ENCODE results near the gene RETREG2.
"Not testable (repeated sequence)": the region's sequence is repeated elsewhere in the genome, so short reads cannot be mapped to it uniquely, and the experiment has no call there.

Gene RETREG2

GRCh38 chr2:219199470-219200211 lies 21.6 kb downstream of the RETREG2 start:
- no peak for TF ChIP-seq CTCF (IDR thresholded peaks at IDR 0.05; ENCODE audit: extremely low read depth, missing control alignments)
- no peak for DNase-seq (ENCODE audit: low spot score)

GRCh38 chr2:219200502-219201326 lies 22.6 kb downstream of the RETREG2 start:
- DNase-seq (ENCODE audit: low spot score): not testable (repeated sequence)

GRCh38 chr2:219201331-219201730 lies 23.3 kb downstream of the RETREG2 start:
- DNase-seq (ENCODE audit: low spot score): not testable (repeated sequence)

- no peak for TF ChIP-seq CTCF (IDR thresholded peaks at IDR 0.05; ENCODE audit: extremely low read depth, missing control alignments)
- DNase-seq (ENCODE audit: low spot score): no peak
These were observed 26.5 kb downstream of the RETREG2 start for GRCh38 chr2:219204425-219205164.

GRCh38 chr2:219205165-219205538 lies 27.1 kb downstream of the RETREG2 start:
- no peak for DNase-seq (ENCODE audit: low spot score)
- no peak for TF ChIP-seq CTCF (IDR thresholded peaks at IDR 0.05; ENCODE audit: extremely low read depth, missing control alignments)

- TF ChIP-seq CTCF (IDR thresholded peaks at IDR 0.05; ENCODE audit: extremely low read depth, missing control alignments): no peak
- no peak for DNase-seq (ENCODE audit: low spot score)
These were observed 27.9 kb downstream of the RETREG2 start for GRCh38 chr2:219205981-219206327.

GRCh38 chr2:219206328-219207133 lies 28.5 kb downstream of the RETREG2 start, which contains the start of gene ZFAND2B:
Gene ZFAND2B, plus strand, starts transcription at chr2:219206782. Its CDS starts 206 bp downstream, at chr2:219206988.
- DNase-seq (ENCODE audit: low spot score): peak; percentile 100
- no peak for TF ChIP-seq CTCF (IDR thresholded peaks at IDR 0.05; ENCODE audit: extremely low read depth, missing control alignments)

Data from GM20000 (cell line).